Liver (tissue), 9 donors: ENCODE measurements around the gene MT1A. TPM values are rescaled to one million over a fixed set of nuclear protein-coding genes. Genes with fewer than 3 reads are reported as not detected.

Experiments
- DNase-seq: peaks from one replicate; pipeline ENCODE4 v3.0.0-alpha.2; 2017; ENCODE audit warnings: low spot score
- H3K27ac ChIP-seq, 2 donors: one replicate each; pipeline ENCODE4 v1.7.0; 2013; ENCODE audit warnings: inconsistent platforms in 2 of 2, low read length in 2 of 2, control low read depth in 1 of 2, low read depth in 1 of 2, mild to moderate bottlenecking in 1 of 2
- H3K27me3 ChIP-seq, 4 donors: one replicate each; pipeline versions ENCODE4 v1.6.1 to v1.7.0; 2013; ENCODE audit warnings: low read length in 3 of 4, inconsistent platforms in 1 of 4, mild to moderate bottlenecking in 1 of 4, moderate library complexity in 1 of 4; ENCODE audit not compliant: control insufficient read depth in 4 of 4, insufficient read depth in 4 of 4
- H3K36me3 ChIP-seq, 4 donors: one replicate each; pipeline versions ENCODE4 v1.6.1 to v1.7.0; 2013; ENCODE audit warnings: low read length in 3 of 4, mild to moderate bottlenecking in 3 of 4, low read depth in 1 of 4, moderate library complexity in 1 of 4; ENCODE audit not compliant: control insufficient read depth in 4 of 4, insufficient read depth in 3 of 4
- H3K4me1 ChIP-seq, 4 donors: one replicate each; pipeline versions ENCODE4 v1.6.1 to v1.7.0; 2013; ENCODE audit warnings: low read length in 3 of 4, mild to moderate bottlenecking in 3 of 4, moderate library complexity in 1 of 4; ENCODE audit not compliant: control insufficient read depth in 4 of 4, insufficient read depth in 4 of 4
- H3K4me3 ChIP-seq, 3 donors: one replicate each; pipeline versions ENCODE4 v1.6.1 to v1.7.0; 2013; ENCODE audit warnings: low read length in 3 of 3, control low read depth in 1 of 3, low read depth in 1 of 3, mild to moderate bottlenecking in 1 of 3
- H3K9ac ChIP-seq, 2 donors: one replicate each; pipeline ENCODE4 v1.7.0; 2013; ENCODE audit warnings: low read length in 2 of 2, mild to moderate bottlenecking in 2 of 2, moderate library complexity in 2 of 2, control low read depth in 1 of 2, low read depth in 1 of 2
- H3K9me3 ChIP-seq, 4 donors: one replicate each; pipeline versions ENCODE4 v1.6.1 to v1.7.0; 2013; ENCODE audit warnings: low read length in 3 of 4; ENCODE audit not compliant: control insufficient read depth in 4 of 4
- EGR1 ChIP-seq, 2 donors: IDR thresholded peaks; 2 replicates each; pipeline ENCODE4 v1.6.1; 2016 to 2018; ENCODE audit warnings: antibody characterized with exemption in 2 of 2, low read depth in 2 of 2
- FOXA1 ChIP-seq: IDR thresholded peaks from 2 replicates; pipeline ENCODE4 v1.6.1; 2016; ENCODE audit warnings: antibody characterized with exemption
- FOXA2 ChIP-seq: IDR thresholded peaks from 2 replicates; pipeline ENCODE4 v1.6.1; 2016; ENCODE audit warnings: antibody characterized with exemption
- GABPA ChIP-seq, 2 donors: IDR thresholded peaks in 1 of 2; conservative IDR thresholded peaks in 1 of 2; 2 replicates each; pipeline ENCODE4 v1.6.1; 2016; ENCODE audit warnings: antibody characterized with exemption in 2 of 2, mild to moderate bottlenecking in 1 of 2, moderate library complexity in 1 of 2
- HNF4A ChIP-seq, 2 donors: conservative IDR thresholded peaks; 2 replicates each; pipeline ENCODE4 v1.6.1; 2016; ENCODE audit warnings: antibody characterized with exemption in 2 of 2, mild to moderate bottlenecking in 2 of 2
- JUND ChIP-seq, 2 donors: IDR thresholded peaks; 2 replicates each; pipeline ENCODE4 v1.6.1; 2016; ENCODE audit warnings: antibody characterized with exemption in 2 of 2
- MAX ChIP-seq: IDR thresholded peaks from 2 replicates; pipeline ENCODE4 v1.6.1; 2016; ENCODE audit warnings: antibody characterized with exemption
- NR2F2 ChIP-seq: IDR thresholded peaks from 2 replicates; pipeline ENCODE4 v1.6.1; 2016; ENCODE audit warnings: antibody characterized with exemption
- RAD21 ChIP-seq, 2 donors: IDR thresholded peaks; 2 replicates each; pipeline ENCODE4 v1.6.1; 2016; ENCODE audit warnings: antibody characterized with exemption in 2 of 2, mild to moderate bottlenecking in 2 of 2
- RXRA ChIP-seq, 2 donors: IDR thresholded peaks; 2 replicates each; pipeline ENCODE4 v1.6.1; 2017 to 2018; ENCODE audit warnings: antibody characterized with exemption in 2 of 2, mild to moderate bottlenecking in 1 of 2
- SP1 ChIP-seq: IDR thresholded peaks from 2 replicates; pipeline ENCODE4 v1.6.1; 2018; ENCODE audit warnings: antibody characterized with exemption, mild to moderate bottlenecking
- TAF1 ChIP-seq: conservative IDR thresholded peaks from 2 replicates; pipeline ENCODE4 v1.6.1; 2016; ENCODE audit warnings: antibody characterized with exemption, mild to moderate bottlenecking
- YY1 ChIP-seq: IDR thresholded peaks from 2 replicates; pipeline ENCODE4 v1.6.1; 2016; ENCODE audit warnings: antibody characterized with exemption, mild to moderate bottlenecking
- ZBTB33 ChIP-seq: IDR thresholded peaks from 2 replicates; pipeline ENCODE4 v1.6.1; 2016; ENCODE audit warnings: antibody characterized with exemption
- WGBS: extraction: QIAGEN DNeasy Blood & Tissue Kit; methylation state at CpG from one replicate; pipeline ENCODE4 v1.1.7; 2013; 5-methylcytosine and 5-hydroxymethylcytosine counted together
- polyA plus RNA-seq, 2 donors: library from polyadenylated mRNA; stranded (reverse) in 1 of 2; unstranded in 1 of 2; fragments of 200-250 nt in 1 of 2; fragments of >200 nt in 1 of 2; fragmentation: Nextera tagmentation in 1 of 2; extraction: Ambion mirVana in 1 of 2; gene quantifications; one replicate each; pipeline versions ENCODE4 v1.2.1 to v1.2.3, GENCODE V29; 2013 to 2015
- total RNA-seq, 2 donors: library from RNA; depleted of rRNA; stranded (reverse); fragments of >200 nt; gene quantifications; one replicate each; pipeline ENCODE4 v1.2.3, GENCODE V29; 2014
- TF ChIP-seq, protein P1 (sequence below): IDR thresholded peaks from 2 replicates; pipeline ENCODE4 v1.6.1; 2016; ENCODE audit warnings: antibody characterized with exemption, mild to moderate bottlenecking
- TF ChIP-seq, protein P2 (sequence below): fragments of 150-350 bp; IDR thresholded peaks from 2 replicates; pipeline ENCODE4 v1.5.1; 2017; ENCODE audit warnings: improper control_type of control experiment, low read depth, low read length; ENCODE audit not compliant: missing input control
- donor health status: healthy.
- donor health status: healthy.
- donor health status: healthy.
- donor health status: healthy.
- donor health status: healthy.

The MT1A gene
- total and polyA plus RNA-seq, 4 donors = 10.1 to 511 (median 74.6) TPM

DNA sequence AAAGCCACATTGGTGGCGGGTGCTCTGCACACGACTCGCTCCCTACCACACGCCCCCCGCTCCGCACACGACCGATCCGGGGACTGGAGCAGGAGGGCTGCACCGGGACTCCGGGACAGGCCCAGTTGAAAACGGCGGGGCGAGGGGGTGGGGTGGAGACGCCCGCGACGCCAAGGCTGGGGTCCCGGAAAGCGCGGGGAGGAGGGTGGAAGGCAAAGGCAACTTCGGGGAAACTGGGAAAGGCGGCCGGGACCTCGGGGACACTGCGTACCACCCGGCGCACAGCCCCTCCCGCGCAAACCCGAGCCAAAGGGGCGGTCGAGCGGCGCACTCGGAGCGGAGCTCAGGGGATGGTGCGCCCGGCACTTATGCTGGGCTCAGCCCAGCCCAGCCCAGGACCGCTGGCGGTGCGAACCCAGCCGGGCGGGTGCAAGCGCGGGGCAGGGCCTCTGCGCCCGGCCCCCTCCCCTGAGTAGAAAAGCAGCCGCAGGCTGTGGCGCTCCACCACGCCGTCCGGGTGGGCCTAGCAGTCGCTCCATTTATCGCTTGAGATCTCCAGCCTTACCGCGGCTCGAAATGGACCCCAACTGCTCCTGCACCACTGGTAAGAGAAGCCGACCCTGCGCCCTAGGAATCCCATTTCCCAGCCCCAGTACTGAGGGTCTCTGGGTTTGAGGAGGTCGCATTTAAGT, 6.2 kb upstream of the MT1A start, which contains the start of gene MT1M:
Gene MT1M (plus strand): TSS at position 504 of the 692 bp plus-strand sequence. CDS start 73 bp downstream, at position 577.
- Histone ChIP-seq H3K9me3 (no peaks in the 10 kb centered on the region), H3K27ac (peak within 1 kb of the TSS; percentile 84 to 87), H3K4me1 (peaks cover 2 to 24% (median 7%) of the 10 kb centered on the region in 4 donors), H3K27me3 (no peaks in the 10 kb centered on the region), H3K36me3 (no peaks in the 10 kb centered on the region), H3K9ac (peak within 1 kb of the TSS; percentile 77 to 84), H3K4me3 (peak within 1 kb of the TSS; percentile 48 to 95 (median 93))
- peak; percentile 64 for DNase-seq
- under 1% methylated on average over 61 of the region's 61 CpGs for WGBS
- TF ChIP-seq FOXA2 = no peak
- TF ChIP-seq MAX = no peak
- TF ChIP-seq HNF4A (conservative IDR thresholded peaks at IDR 0.05) = no peak
- no peak for TF ChIP-seq JUND (IDR thresholded peaks at IDR 0.05)
- TF ChIP-seq RAD21 (IDR thresholded peaks at IDR 0.05) = peak in 1 of 2 donors; percentile 30
- TF ChIP-seq GABPA (IDR thresholded peaks at IDR 0.05 in 1 of 2, conservative IDR thresholded peaks at IDR 0.05 in 1 of 2) = no peak
- TF ChIP-seq YY1 = peak; percentile 42
- peak; percentile 7 to 8 for TF ChIP-seq RXRA (IDR thresholded peaks at IDR 0.05)
- no peak for TF ChIP-seq TAF1
- TF ChIP-seq, protein P1, sequence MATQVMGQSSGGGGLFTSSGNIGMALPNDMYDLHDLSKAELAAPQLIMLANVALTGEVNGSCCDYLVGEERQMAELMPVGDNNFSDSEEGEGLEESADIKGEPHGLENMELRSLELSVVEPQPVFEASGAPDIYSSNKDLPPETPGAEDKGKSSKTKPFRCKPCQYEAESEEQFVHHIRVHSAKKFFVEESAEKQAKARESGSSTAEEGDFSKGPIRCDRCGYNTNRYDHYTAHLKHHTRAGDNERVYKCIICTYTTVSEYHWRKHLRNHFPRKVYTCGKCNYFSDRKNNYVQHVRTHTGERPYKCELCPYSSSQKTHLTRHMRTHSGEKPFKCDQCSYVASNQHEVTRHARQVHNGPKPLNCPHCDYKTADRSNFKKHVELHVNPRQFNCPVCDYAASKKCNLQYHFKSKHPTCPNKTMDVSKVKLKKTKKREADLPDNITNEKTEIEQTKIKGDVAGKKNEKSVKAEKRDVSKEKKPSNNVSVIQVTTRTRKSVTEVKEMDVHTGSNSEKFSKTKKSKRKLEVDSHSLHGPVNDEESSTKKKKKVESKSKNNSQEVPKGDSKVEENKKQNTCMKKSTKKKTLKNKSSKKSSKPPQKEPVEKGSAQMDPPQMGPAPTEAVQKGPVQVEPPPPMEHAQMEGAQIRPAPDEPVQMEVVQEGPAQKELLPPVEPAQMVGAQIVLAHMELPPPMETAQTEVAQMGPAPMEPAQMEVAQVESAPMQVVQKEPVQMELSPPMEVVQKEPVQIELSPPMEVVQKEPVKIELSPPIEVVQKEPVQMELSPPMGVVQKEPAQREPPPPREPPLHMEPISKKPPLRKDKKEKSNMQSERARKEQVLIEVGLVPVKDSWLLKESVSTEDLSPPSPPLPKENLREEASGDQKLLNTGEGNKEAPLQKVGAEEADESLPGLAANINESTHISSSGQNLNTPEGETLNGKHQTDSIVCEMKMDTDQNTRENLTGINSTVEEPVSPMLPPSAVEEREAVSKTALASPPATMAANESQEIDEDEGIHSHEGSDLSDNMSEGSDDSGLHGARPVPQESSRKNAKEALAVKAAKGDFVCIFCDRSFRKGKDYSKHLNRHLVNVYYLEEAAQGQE = no peak
- TF ChIP-seq, protein P2, sequence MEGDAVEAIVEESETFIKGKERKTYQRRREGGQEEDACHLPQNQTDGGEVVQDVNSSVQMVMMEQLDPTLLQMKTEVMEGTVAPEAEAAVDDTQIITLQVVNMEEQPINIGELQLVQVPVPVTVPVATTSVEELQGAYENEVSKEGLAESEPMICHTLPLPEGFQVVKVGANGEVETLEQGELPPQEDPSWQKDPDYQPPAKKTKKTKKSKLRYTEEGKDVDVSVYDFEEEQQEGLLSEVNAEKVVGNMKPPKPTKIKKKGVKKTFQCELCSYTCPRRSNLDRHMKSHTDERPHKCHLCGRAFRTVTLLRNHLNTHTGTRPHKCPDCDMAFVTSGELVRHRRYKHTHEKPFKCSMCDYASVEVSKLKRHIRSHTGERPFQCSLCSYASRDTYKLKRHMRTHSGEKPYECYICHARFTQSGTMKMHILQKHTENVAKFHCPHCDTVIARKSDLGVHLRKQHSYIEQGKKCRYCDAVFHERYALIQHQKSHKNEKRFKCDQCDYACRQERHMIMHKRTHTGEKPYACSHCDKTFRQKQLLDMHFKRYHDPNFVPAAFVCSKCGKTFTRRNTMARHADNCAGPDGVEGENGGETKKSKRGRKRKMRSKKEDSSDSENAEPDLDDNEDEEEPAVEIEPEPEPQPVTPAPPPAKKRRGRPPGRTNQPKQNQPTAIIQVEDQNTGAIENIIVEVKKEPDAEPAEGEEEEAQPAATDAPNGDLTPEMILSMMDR = no peak
- TF ChIP-seq SP1 = peak; percentile 80
- TF ChIP-seq ZBTB33 = no peak
- TF ChIP-seq FOXA1 = no peak
- peak; percentile 7 for TF ChIP-seq NR2F2
- no peak for TF ChIP-seq EGR1 (IDR thresholded peaks at IDR 0.05; ENCODE audit: low read depth in 2 of 2)
